GM19463 (cell line): Measurements from ENCODE around the gene ADGRL3.
A peak's percentile ranks its signal among the peaks of the same experiment; 100 is the strongest.
"Not testable (repeated sequence)": the region's sequence is repeated elsewhere in the genome, so short reads cannot be mapped to it uniquely, and the experiment has no call there.

Experiments
- ATAC-seq: cut with Tn5 transposase; IDR thresholded peaks from one replicate; pipeline ENCODE4 v1.9.1; 2021; ENCODE audit warnings: mild to moderate bottlenecking, moderate library complexity; ENCODE audit not compliant: unreplicated experiment

ADGRL3 gene

GRCh38 chr4:61771056-61771455, 570.9 kb downstream of the ADGRL3 start:
- no peak for ATAC-seq

- ATAC-seq: no peak
Observed at GRCh38 chr4:61772126-61772525, 572.0 kb downstream of the ADGRL3 start.

GRCh38 chr4:61773655-61774245, 573.6 kb downstream of the ADGRL3 start:
- no peak for ATAC-seq

- no peak for ATAC-seq
Observed at GRCh38 chr4:61782133-61782532, 582.0 kb downstream of the ADGRL3 start.

- ATAC-seq: peak; percentile 90
Observed at GRCh38 chr4:61783050-61783449, 582.9 kb downstream of the ADGRL3 start.

- no peak for ATAC-seq
Observed at GRCh38 chr4:61785761-61786160, 585.6 kb downstream of the ADGRL3 start.

GRCh38 chr4:61786211-61786610, 586.1 kb downstream of the ADGRL3 start:
- no peak for ATAC-seq

- no peak for ATAC-seq
Observed at GRCh38 chr4:61795998-61796397, 595.9 kb downstream of the ADGRL3 start.

- ATAC-seq: no peak
Observed at GRCh38 chr4:61799794-61800193, 599.7 kb downstream of the ADGRL3 start.

GRCh38 chr4:61805227-61805626, 605.1 kb downstream of the ADGRL3 start:
- ATAC-seq: no peak

GRCh38 chr4:61805979-61806378, 605.9 kb downstream of the ADGRL3 start:
- ATAC-seq: no peak

- no peak for ATAC-seq
Observed at GRCh38 chr4:61812171-61812570, 612.0 kb downstream of the ADGRL3 start.

GRCh38 chr4:61817071-61817470, 616.9 kb downstream of the ADGRL3 start:
- no peak for ATAC-seq

- ATAC-seq: no peak
Observed at GRCh38 chr4:61820136-61820535, 620.0 kb downstream of the ADGRL3 start.

- ATAC-seq: no peak
Observed at GRCh38 chr4:61824454-61824853, 624.3 kb downstream of the ADGRL3 start.

GRCh38 chr4:61827907-61828391, 627.8 kb downstream of the ADGRL3 start:
- no peak for ATAC-seq

- ATAC-seq: no peak
Observed at GRCh38 chr4:61828960-61829359, 628.8 kb downstream of the ADGRL3 start.

- ATAC-seq: no peak
Observed at GRCh38 chr4:61831987-61832386, 631.9 kb downstream of the ADGRL3 start.

- no peak for ATAC-seq
Observed at GRCh38 chr4:61837395-61837794, 637.3 kb downstream of the ADGRL3 start.

- ATAC-seq: no peak
Observed at GRCh38 chr4:61838072-61838471, 637.9 kb downstream of the ADGRL3 start.

GRCh38 chr4:61841714-61842113, 641.6 kb downstream of the ADGRL3 start:
- ATAC-seq: no peak

GRCh38 chr4:61851126-61851525, 651.0 kb downstream of the ADGRL3 start:
- ATAC-seq: no peak

GRCh38 chr4:61852105-61852504, 652.0 kb downstream of the ADGRL3 start:
- ATAC-seq: not testable (repeated sequence)
